Measurements from ENCODE around the gene PRKN.
"Not testable (repeated sequence)": the region's sequence is repeated elsewhere in the genome, so short reads cannot be mapped to it uniquely, and the experiment has no call there.

The PRKN gene

GRCh38 chr6:161313940-161314509 is 1413.5 kb downstream of the PRKN start:
- H3K4me1 ChIP-seq (ENCODE audit: control insufficient read depth, insufficient read depth, low read length), result no peaks in the 10 kb centered on the region
- H3K9me3 ChIP-seq (ENCODE audit: control insufficient read depth in 2 of 2, low read length in 2 of 2), result no peaks in the 10 kb centered on the region
- no peak overlapping the region for H3K4me3 ChIP-seq (ENCODE audit: low read length in 2 of 2)
- H3K9ac ChIP-seq (ENCODE audit: low read length in 2 of 2), result no peak overlapping the region
- H3K27ac ChIP-seq (ENCODE audit: low read length), result no peak overlapping the region
- H3K27me3 ChIP-seq (ENCODE audit: control insufficient read depth in 1 of 2, insufficient read depth in 2 of 2, low read length in 2 of 2), result no peaks in the 10 kb centered on the region
- no peaks in the 10 kb centered on the region for H3K36me3 ChIP-seq (ENCODE audit: control insufficient read depth in 2 of 2, insufficient read depth in 2 of 2, low read length in 2 of 2)

GRCh38 chr6:161313475-161313874 is 1414.1 kb downstream of the PRKN start:
- not testable (repeated sequence) for H3K9ac ChIP-seq (ENCODE audit: low read length in 2 of 2)

GRCh38 chr6:161309774-161310173 is 1417.8 kb downstream of the PRKN start:
- H3K4me3 ChIP-seq (ENCODE audit: low read length in 2 of 2); H3K27me3 ChIP-seq (ENCODE audit: control insufficient read depth in 1 of 2, insufficient read depth in 2 of 2, low read length in 2 of 2); H3K4me1 ChIP-seq (ENCODE audit: control insufficient read depth, insufficient read depth, low read length); H3K9ac ChIP-seq (ENCODE audit: low read length in 2 of 2); H3K36me3 ChIP-seq (ENCODE audit: control insufficient read depth in 2 of 2, insufficient read depth in 2 of 2, low read length in 2 of 2); H3K27ac ChIP-seq (ENCODE audit: low read length); H3K9me3 ChIP-seq (ENCODE audit: control insufficient read depth in 2 of 2, low read length in 2 of 2): not testable (repeated sequence)

More at GRCh38 chr6:161313475-161313874, 1414.1 kb downstream of the PRKN start:
- not testable (repeated sequence) for H3K4me3 ChIP-seq (ENCODE audit: low read length in 2 of 2); H3K27me3 ChIP-seq (ENCODE audit: control insufficient read depth in 1 of 2, insufficient read depth in 2 of 2, low read length in 2 of 2); H3K9me3 ChIP-seq (ENCODE audit: control insufficient read depth in 2 of 2, low read length in 2 of 2); H3K36me3 ChIP-seq (ENCODE audit: control insufficient read depth in 2 of 2, insufficient read depth in 2 of 2, low read length in 2 of 2); H3K27ac ChIP-seq (ENCODE audit: low read length); H3K4me1 ChIP-seq (ENCODE audit: control insufficient read depth, insufficient read depth, low read length)

GRCh38 chr6:161308075-161308655 is 1419.4 kb downstream of the PRKN start:
- H3K9me3 ChIP-seq (ENCODE audit: control insufficient read depth in 2 of 2, low read length in 2 of 2), result no peaks in the 10 kb centered on the region
- no peak overlapping the region for H3K9ac ChIP-seq (ENCODE audit: low read length in 2 of 2)
- no peaks in the 10 kb centered on the region for H3K4me1 ChIP-seq (ENCODE audit: control insufficient read depth, insufficient read depth, low read length)
- no peak overlapping the region for H3K27ac ChIP-seq (ENCODE audit: low read length)
- no peak overlapping the region for H3K4me3 ChIP-seq (ENCODE audit: low read length in 2 of 2)
- H3K27me3 ChIP-seq (ENCODE audit: control insufficient read depth in 1 of 2, insufficient read depth in 2 of 2, low read length in 2 of 2), result no peaks in the 10 kb centered on the region
- H3K36me3 ChIP-seq (ENCODE audit: control insufficient read depth in 2 of 2, insufficient read depth in 2 of 2, low read length in 2 of 2), result no peaks in the 10 kb centered on the region

GRCh38 chr6:161305860-161306259 is 1421.7 kb downstream of the PRKN start:
- Histone ChIP-seq H3K4me3 (ENCODE audit: low read length in 2 of 2) (no peak overlapping the region), H3K4me1 (ENCODE audit: control insufficient read depth, insufficient read depth, low read length) (no peaks in the 10 kb centered on the region), H3K27ac (ENCODE audit: low read length) (no peak overlapping the region), H3K9ac (ENCODE audit: low read length in 2 of 2) (no peak overlapping the region), H3K36me3 (ENCODE audit: control insufficient read depth in 2 of 2, insufficient read depth in 2 of 2, low read length in 2 of 2) (no peaks in the 10 kb centered on the region), H3K27me3 (ENCODE audit: control insufficient read depth in 1 of 2, insufficient read depth in 2 of 2, low read length in 2 of 2) (no peaks in the 10 kb centered on the region), H3K9me3 (ENCODE audit: control insufficient read depth in 2 of 2, low read length in 2 of 2) (no peaks in the 10 kb centered on the region)

GRCh38 chr6:161303628-161304340 is 1423.8 kb downstream of the PRKN start:
- Histone ChIP-seq H3K4me3 (ENCODE audit: low read length in 2 of 2) (no peak overlapping the region), H3K4me1 (ENCODE audit: control insufficient read depth, insufficient read depth, low read length) (no peaks in the 10 kb centered on the region), H3K9ac (ENCODE audit: low read length in 2 of 2) (no peak overlapping the region), H3K9me3 (ENCODE audit: control insufficient read depth in 2 of 2, low read length in 2 of 2) (no peaks in the 10 kb centered on the region), H3K27me3 (ENCODE audit: control insufficient read depth in 1 of 2, insufficient read depth in 2 of 2, low read length in 2 of 2) (no peaks in the 10 kb centered on the region), H3K27ac (ENCODE audit: low read length) (no peak overlapping the region), H3K36me3 (ENCODE audit: control insufficient read depth in 2 of 2, insufficient read depth in 2 of 2, low read length in 2 of 2) (no peaks in the 10 kb centered on the region)

- Histone ChIP-seq H3K36me3 (ENCODE audit: control insufficient read depth in 2 of 2, insufficient read depth in 2 of 2, low read length in 2 of 2) (no peaks in the 10 kb centered on the region), H3K4me1 (ENCODE audit: control insufficient read depth, insufficient read depth, low read length) (no peaks in the 10 kb centered on the region), H3K27ac (ENCODE audit: low read length) (no peak overlapping the region), H3K9me3 (ENCODE audit: control insufficient read depth in 2 of 2, low read length in 2 of 2) (no peaks in the 10 kb centered on the region), H3K4me3 (ENCODE audit: low read length in 2 of 2) (no peak overlapping the region), H3K9ac (ENCODE audit: low read length in 2 of 2) (no peak overlapping the region), H3K27me3 (ENCODE audit: control insufficient read depth in 1 of 2, insufficient read depth in 2 of 2, low read length in 2 of 2) (no peaks in the 10 kb centered on the region)
These were observed 1424.6 kb downstream of the PRKN start for GRCh38 chr6:161302949-161303348.

GRCh38 chr6:161301338-161301737 is 1426.2 kb downstream of the PRKN start:
- no peaks in the 10 kb centered on the region for H3K4me1 ChIP-seq (ENCODE audit: control insufficient read depth, insufficient read depth, low read length)
- no peak overlapping the region for H3K4me3 ChIP-seq (ENCODE audit: low read length in 2 of 2)
- no peaks in the 10 kb centered on the region for H3K27me3 ChIP-seq (ENCODE audit: control insufficient read depth in 1 of 2, insufficient read depth in 2 of 2, low read length in 2 of 2)
- no peaks in the 10 kb centered on the region for H3K36me3 ChIP-seq (ENCODE audit: control insufficient read depth in 2 of 2, insufficient read depth in 2 of 2, low read length in 2 of 2)
- H3K9me3 ChIP-seq (ENCODE audit: control insufficient read depth in 2 of 2, low read length in 2 of 2), result no peaks in the 10 kb centered on the region
- H3K9ac ChIP-seq (ENCODE audit: low read length in 2 of 2), result no peak overlapping the region
- H3K27ac ChIP-seq (ENCODE audit: low read length), result no peak overlapping the region

- Histone ChIP-seq H3K27me3 (ENCODE audit: control insufficient read depth in 1 of 2, insufficient read depth in 2 of 2, low read length in 2 of 2) (no peaks in the 10 kb centered on the region), H3K9ac (ENCODE audit: low read length in 2 of 2) (no peak overlapping the region), H3K9me3 (ENCODE audit: control insufficient read depth in 2 of 2, low read length in 2 of 2) (no peaks in the 10 kb centered on the region), H3K36me3 (ENCODE audit: control insufficient read depth in 2 of 2, insufficient read depth in 2 of 2, low read length in 2 of 2) (no peaks in the 10 kb centered on the region), H3K4me1 (ENCODE audit: control insufficient read depth, insufficient read depth, low read length) (no peaks in the 10 kb centered on the region), H3K27ac (ENCODE audit: low read length) (no peak overlapping the region), H3K4me3 (ENCODE audit: low read length in 2 of 2) (no peak overlapping the region)
These were observed 1426.7 kb downstream of the PRKN start for GRCh38 chr6:161300823-161301222.

GRCh38 chr6:161299726-161300125 is 1427.8 kb downstream of the PRKN start:
- Histone ChIP-seq H3K27me3 (ENCODE audit: control insufficient read depth in 1 of 2, insufficient read depth in 2 of 2, low read length in 2 of 2) (no peaks in the 10 kb centered on the region), H3K27ac (ENCODE audit: low read length) (no peak overlapping the region), H3K36me3 (ENCODE audit: control insufficient read depth in 2 of 2, insufficient read depth in 2 of 2, low read length in 2 of 2) (no peaks in the 10 kb centered on the region), H3K4me3 (ENCODE audit: low read length in 2 of 2) (no peak overlapping the region), H3K9ac (ENCODE audit: low read length in 2 of 2) (no peak overlapping the region), H3K4me1 (ENCODE audit: control insufficient read depth, insufficient read depth, low read length) (no peaks in the 10 kb centered on the region), H3K9me3 (ENCODE audit: control insufficient read depth in 2 of 2, low read length in 2 of 2) (no peaks in the 10 kb centered on the region)
